ENCODE measurements around the gene SEC14L5.

The SEC14L5 gene

GRCh38 chr16:5018793-5019192 lies 60.7 kb downstream of the SEC14L5 start:
- whole genome bisulfite sequencing, result 87% methylated on average over 9 of the region's 9 CpGs

GRCh38 chr16:5019775-5020174 lies 61.6 kb downstream of the SEC14L5 start:
- WGBS, result 90% methylated on average over 6 of the region's 6 CpGs
- no peak overlapping the region for H3K4me3 ChIP-seq (ENCODE audit: low read length)
- no peaks in the 10 kb centered on the region for H3K27me3 ChIP-seq (ENCODE audit: insufficient read depth, low read length)

More at GRCh38 chr16:5018793-5019192, 60.7 kb downstream of the SEC14L5 start:
- Histone ChIP-seq H3K9ac (ENCODE audit: low read depth, low read length) (no peak overlapping the region), H3K36me3 (ENCODE audit: insufficient read depth, low read length) (no peaks in the 10 kb centered on the region), H3K27me3 (ENCODE audit: insufficient read depth, low read length) (no peaks in the 10 kb centered on the region), H3K4me1 (ENCODE audit: insufficient read depth, low read length) (no peaks in the 10 kb centered on the region), H3K27ac (ENCODE audit: low read depth, low read length) (no peak overlapping the region), H3K4me3 (ENCODE audit: low read length) (no peak overlapping the region), H3K9me3 (ENCODE audit: insufficient read depth, low read depth, low read length) (no peaks in the 10 kb centered on the region)

DNA sequence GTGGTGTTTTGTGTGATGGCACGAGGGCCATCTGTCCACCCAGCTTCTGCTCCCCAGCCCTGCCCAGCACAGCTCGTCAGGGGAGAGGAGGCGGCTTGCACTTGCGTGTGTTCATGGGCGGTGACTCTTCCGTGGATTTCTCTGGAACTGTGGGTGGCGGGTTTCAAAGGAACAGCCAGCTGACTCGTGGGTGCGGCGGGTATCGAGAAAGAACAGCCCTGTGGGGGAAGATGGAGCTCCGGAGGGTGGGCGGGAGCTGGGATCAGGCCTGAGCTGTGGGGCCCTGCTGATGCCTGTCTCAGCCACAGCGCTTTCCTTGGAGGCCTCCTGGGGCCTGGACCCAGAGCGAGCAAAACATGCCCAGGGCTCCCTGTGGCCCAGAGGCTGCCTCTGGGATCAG lies 62.4 kb downstream of the SEC14L5 start:
- WGBS, result 82% methylated on average over 15 of the region's 15 CpGs

More at GRCh38 chr16:5019775-5020174, 61.6 kb downstream of the SEC14L5 start:
- no peaks in the 10 kb centered on the region for H3K36me3 ChIP-seq (ENCODE audit: insufficient read depth, low read length)
- no peak overlapping the region for H3K27ac ChIP-seq (ENCODE audit: low read depth, low read length)
- no peak overlapping the region for H3K9ac ChIP-seq (ENCODE audit: low read depth, low read length)
- no peaks in the 10 kb centered on the region for H3K9me3 ChIP-seq (ENCODE audit: insufficient read depth, low read depth, low read length)
- no peaks in the 10 kb centered on the region for H3K4me1 ChIP-seq (ENCODE audit: insufficient read depth, low read length)

GRCh38 chr16:5022521-5022920 lies 64.4 kb downstream of the SEC14L5 start:
- no peaks in the 10 kb centered on the region for H3K9me3 ChIP-seq (ENCODE audit: insufficient read depth, low read depth, low read length)
- no peaks in the 10 kb centered on the region for H3K4me1 ChIP-seq (ENCODE audit: insufficient read depth, low read length)
- 89% methylated on average over 6 of the region's 6 CpGs for WGBS
- H3K4me3 ChIP-seq (ENCODE audit: low read length), result no peak overlapping the region
- no peak overlapping the region for H3K9ac ChIP-seq (ENCODE audit: low read depth, low read length)
- no peaks in the 10 kb centered on the region for H3K27me3 ChIP-seq (ENCODE audit: insufficient read depth, low read length)
- H3K27ac ChIP-seq (ENCODE audit: low read depth, low read length), result no peak overlapping the region
- H3K36me3 ChIP-seq (ENCODE audit: insufficient read depth, low read length), result no peaks in the 10 kb centered on the region

More for the DNA sequence above, 62.4 kb downstream of the SEC14L5 start:
- no peak overlapping the region for H3K27ac ChIP-seq (ENCODE audit: low read depth, low read length)
- H3K4me1 ChIP-seq (ENCODE audit: insufficient read depth, low read length), result no peaks in the 10 kb centered on the region
- no peak overlapping the region for H3K4me3 ChIP-seq (ENCODE audit: low read length)
- no peaks in the 10 kb centered on the region for H3K27me3 ChIP-seq (ENCODE audit: insufficient read depth, low read length)
- H3K9me3 ChIP-seq (ENCODE audit: insufficient read depth, low read depth, low read length), result no peaks in the 10 kb centered on the region
- no peaks in the 10 kb centered on the region for H3K36me3 ChIP-seq (ENCODE audit: insufficient read depth, low read length)
- H3K9ac ChIP-seq (ENCODE audit: low read depth, low read length), result no peak overlapping the region

GRCh38 chr16:5024632-5025031 lies 66.5 kb downstream of the SEC14L5 start:
- Histone ChIP-seq H3K4me1 (ENCODE audit: insufficient read depth, low read length) (no peaks in the 10 kb centered on the region), H3K27ac (ENCODE audit: low read depth, low read length) (no peak overlapping the region), H3K36me3 (ENCODE audit: insufficient read depth, low read length) (no peaks in the 10 kb centered on the region), H3K27me3 (ENCODE audit: insufficient read depth, low read length) (no peaks in the 10 kb centered on the region), H3K9me3 (ENCODE audit: insufficient read depth, low read depth, low read length) (no peaks in the 10 kb centered on the region), H3K4me3 (ENCODE audit: low read length) (no peak overlapping the region), H3K9ac (ENCODE audit: low read depth, low read length) (no peak overlapping the region)
- WGBS, result 90% methylated on average over 4 of the region's 4 CpGs

DNA sequence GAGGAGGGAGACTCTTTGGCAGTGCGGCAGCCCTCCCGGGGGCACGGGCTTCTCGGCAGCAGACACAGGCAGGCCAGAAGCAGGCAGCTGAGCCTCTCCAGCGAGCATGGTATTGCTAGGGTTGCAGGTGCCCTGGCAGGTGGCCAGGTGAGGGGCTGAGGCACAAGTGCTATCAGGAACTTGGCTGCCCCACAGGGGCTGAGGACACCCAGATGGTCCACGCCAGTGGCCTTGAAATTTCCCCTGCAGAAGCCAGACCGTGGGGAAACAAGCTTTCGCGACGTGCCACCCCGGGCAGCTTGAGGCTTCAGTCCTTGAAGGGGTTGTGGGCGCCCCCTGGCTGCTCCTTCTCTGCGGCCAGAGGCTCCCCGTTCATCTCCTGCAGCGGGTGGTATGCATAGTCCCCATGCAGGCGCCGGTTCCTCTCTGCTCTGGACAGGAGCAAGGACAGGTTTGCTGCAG lies 67.1 kb downstream of the SEC14L5 start:
- no peak overlapping the region for H3K4me3 ChIP-seq (ENCODE audit: low read length)
- H3K4me1 ChIP-seq (ENCODE audit: insufficient read depth, low read length), result no peaks in the 10 kb centered on the region
- H3K36me3 ChIP-seq (ENCODE audit: insufficient read depth, low read length), result no peaks in the 10 kb centered on the region; the same call in 1 of the 2 replicates
- H3K9me3 ChIP-seq (ENCODE audit: insufficient read depth, low read depth, low read length), result no peaks in the 10 kb centered on the region
- H3K27me3 ChIP-seq (ENCODE audit: insufficient read depth, low read length), result no peaks in the 10 kb centered on the region
- 44% methylated on average over 17 of the region's 17 CpGs for WGBS
- H3K27ac ChIP-seq (ENCODE audit: low read depth, low read length), result no peak overlapping the region
- H3K9ac ChIP-seq (ENCODE audit: low read depth, low read length), result no peak overlapping the region

DNA sequence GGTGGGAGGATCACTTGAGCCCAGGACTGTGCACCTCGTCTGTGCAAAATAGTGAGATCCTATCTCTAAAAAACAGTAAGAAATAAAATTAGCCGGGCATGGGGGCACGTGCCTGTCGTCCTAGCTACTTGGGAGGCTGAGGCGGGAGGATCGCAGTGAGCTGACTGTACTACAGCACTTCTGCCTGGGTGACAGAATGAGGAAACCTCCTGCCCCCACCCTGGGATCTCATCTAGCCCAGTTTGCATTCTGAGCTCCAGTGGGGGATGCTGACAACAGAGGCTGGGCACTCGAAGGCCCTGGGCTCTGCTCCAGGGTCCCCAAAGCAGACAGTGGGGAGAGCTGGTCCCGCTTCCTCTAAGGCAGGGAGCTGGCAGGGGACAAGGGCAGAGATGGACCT lies 68.5 kb downstream of the SEC14L5 start:
- no peaks in the 10 kb centered on the region for H3K4me1 ChIP-seq (ENCODE audit: insufficient read depth, low read length)
- 95% methylated on average over 8 of the region's 8 CpGs for WGBS

GRCh38 chr16:5027086-5027485 lies 69.0 kb downstream of the SEC14L5 start:
- Histone ChIP-seq H3K27ac (ENCODE audit: low read depth, low read length) (no peak overlapping the region), H3K36me3 (ENCODE audit: insufficient read depth, low read length) (no peaks in the 10 kb centered on the region; the same call in 1 of the 2 replicates), H3K9me3 (ENCODE audit: insufficient read depth, low read depth, low read length) (no peaks in the 10 kb centered on the region), H3K27me3 (ENCODE audit: insufficient read depth, low read length) (no peaks in the 10 kb centered on the region), H3K9ac (ENCODE audit: low read depth, low read length) (no peak overlapping the region), H3K4me1 (ENCODE audit: insufficient read depth, low read length) (no peaks in the 10 kb centered on the region), H3K4me3 (ENCODE audit: low read length) (no peak overlapping the region)
- 92% methylated on average over 6 of the region's 7 CpGs for WGBS

More for the DNA sequence above, 68.5 kb downstream of the SEC14L5 start:
- H3K27me3 ChIP-seq (ENCODE audit: insufficient read depth, low read length), result no peaks in the 10 kb centered on the region
- no peaks in the 10 kb centered on the region for H3K9me3 ChIP-seq (ENCODE audit: insufficient read depth, low read depth, low read length)
- no peaks in the 10 kb centered on the region; the same call in 1 of the 2 replicates for H3K36me3 ChIP-seq (ENCODE audit: insufficient read depth, low read length)
- no peak overlapping the region for H3K4me3 ChIP-seq (ENCODE audit: low read length)
- H3K9ac ChIP-seq (ENCODE audit: low read depth, low read length), result no peak overlapping the region
- H3K27ac ChIP-seq (ENCODE audit: low read depth, low read length), result no peak overlapping the region

- Histone ChIP-seq H3K27ac (ENCODE audit: low read depth, low read length) (no peak overlapping the region), H3K9ac (ENCODE audit: low read depth, low read length) (no peak overlapping the region), H3K4me1 (ENCODE audit: insufficient read depth, low read length) (peaks cover 2% of the 10 kb centered on the region; the same call in 1 of the 2 replicates), H3K36me3 (ENCODE audit: insufficient read depth, low read length) (no peaks in the 10 kb centered on the region; the same call in 1 of the 2 replicates), H3K4me3 (ENCODE audit: low read length) (no peak overlapping the region), H3K27me3 (ENCODE audit: insufficient read depth, low read length) (peaks cover 3% of the 10 kb centered on the region; the same call in 1 of the 2 replicates), H3K9me3 (ENCODE audit: insufficient read depth, low read depth, low read length) (no peaks in the 10 kb centered on the region)
- WGBS, result 94% methylated on average over 29 of the region's 32 CpGs
These were observed 69.6 kb downstream of the SEC14L5 start for GRCh38 chr16:5027575-5028235.

DNA sequence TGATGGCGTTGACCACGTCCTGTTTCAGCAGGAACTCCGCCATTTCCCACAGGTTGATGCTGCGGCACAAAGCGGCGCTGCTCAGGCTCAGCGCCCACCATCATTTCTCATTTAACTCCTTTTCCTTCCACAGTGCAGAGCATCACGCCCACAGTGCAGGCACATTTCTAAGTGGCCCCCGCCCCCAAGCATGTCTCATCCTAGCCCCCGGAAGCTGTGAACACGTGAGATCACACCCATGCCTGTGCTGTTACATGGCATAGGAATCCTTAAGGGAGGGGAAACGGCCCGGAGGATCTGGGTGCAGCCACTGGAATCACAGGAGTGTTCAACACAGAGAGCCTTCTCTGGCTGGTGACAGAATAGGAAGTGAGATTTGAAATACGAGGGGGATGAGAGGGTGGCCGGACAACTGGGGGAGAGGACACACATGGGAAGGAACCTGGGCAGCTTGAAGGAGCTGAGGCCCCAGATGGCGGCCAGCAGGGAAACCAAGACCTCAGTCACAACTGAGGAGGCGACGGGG lies 70.9 kb downstream of the SEC14L5 start:
- H3K27me3 ChIP-seq (ENCODE audit: insufficient read depth, low read length), result peaks cover 9% of the 10 kb centered on the region
- H3K9me3 ChIP-seq (ENCODE audit: insufficient read depth, low read depth, low read length), result no peaks in the 10 kb centered on the region
- WGBS, result 94% methylated on average over 18 of the region's 18 CpGs
- H3K27ac ChIP-seq (ENCODE audit: low read depth, low read length), result no peak overlapping the region
- no peak overlapping the region for H3K9ac ChIP-seq (ENCODE audit: low read depth, low read length)
- H3K4me3 ChIP-seq (ENCODE audit: low read length), result no peak overlapping the region
- H3K4me1 ChIP-seq (ENCODE audit: insufficient read depth, low read length), result peaks cover 5% of the 10 kb centered on the region; the same call in 1 of the 2 replicates
- no peaks in the 10 kb centered on the region; the same call in 1 of the 2 replicates for H3K36me3 ChIP-seq (ENCODE audit: insufficient read depth, low read length)

DNA sequence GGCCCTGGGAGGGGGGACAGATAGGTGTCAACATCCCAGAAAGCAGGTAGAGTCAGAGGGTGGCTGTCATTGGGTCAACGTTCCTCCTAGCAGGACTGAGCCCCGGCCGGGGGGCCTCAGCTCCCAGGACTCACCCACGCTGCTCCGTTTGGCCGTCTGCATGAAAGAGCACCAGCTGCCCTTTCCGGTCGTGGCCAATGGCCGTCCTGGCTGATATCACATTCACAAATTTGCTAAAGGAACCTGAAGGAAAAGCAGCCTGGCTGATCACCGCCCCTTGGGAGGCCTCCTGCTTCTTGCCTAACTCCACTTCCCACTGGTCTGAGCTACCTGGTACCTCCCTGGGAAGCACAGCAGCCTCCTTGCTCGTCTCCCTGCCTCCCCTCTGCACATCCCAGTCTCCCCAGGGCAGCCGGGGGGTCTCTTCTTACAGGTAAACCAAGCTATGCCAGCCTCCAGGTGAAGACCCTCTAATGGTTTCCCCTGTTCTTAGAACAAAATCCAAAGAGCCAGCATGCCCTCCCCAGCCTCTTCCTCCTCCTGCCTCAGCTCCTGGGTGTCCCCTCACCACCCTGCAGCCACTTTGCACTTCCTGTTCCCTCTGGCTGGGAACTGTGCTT lies 72.2 kb downstream of the SEC14L5 start:
- Histone ChIP-seq H3K36me3 (ENCODE audit: insufficient read depth, low read length) (no peaks in the 10 kb centered on the region; the same call in 1 of the 2 replicates), H3K4me3 (ENCODE audit: low read length) (no peak overlapping the region), H3K4me1 (ENCODE audit: insufficient read depth, low read length) (peaks cover 5% of the 10 kb centered on the region; the same call in 1 of the 2 replicates), H3K9ac (ENCODE audit: low read depth, low read length) (no peak overlapping the region), H3K27me3 (ENCODE audit: insufficient read depth, low read length) (peaks cover 9% of the 10 kb centered on the region), H3K27ac (ENCODE audit: low read depth, low read length) (no peak overlapping the region), H3K9me3 (ENCODE audit: insufficient read depth, low read depth, low read length) (no peaks in the 10 kb centered on the region)
- 92% methylated on average over 12 of the region's 12 CpGs for WGBS

Data from HUES64 (cell line).